ENCODE results near the gene SPSB1. TPM values are rescaled to one million over a fixed set of nuclear protein-coding genes. Genes with fewer than 3 reads are reported as not detected.

The SPSB1 gene
- total RNA-seq, 2 donors from 2014 or later = 20.4 to 26.9 TPM

- DNase-seq = no peak
- Histone ChIP-seq H3K27me3 (ENCODE audit: control insufficient read depth, insufficient read depth, low read length, poor library complexity, severe bottlenecking) (peaks cover 27% of the 10 kb centered on the region), H3K27ac (ENCODE audit: low read depth, low read length) (no peak overlapping the region), H3K4me3 (ENCODE audit: low read length) (no peak overlapping the region), H3K36me3 (ENCODE audit: control insufficient read depth, insufficient read depth, low read length) (no peaks in the 10 kb centered on the region), H3K9me3 (ENCODE audit: control insufficient read depth, low read length) (no peaks in the 10 kb centered on the region), H3K4me1 (ENCODE audit: control insufficient read depth, insufficient read depth, low read length) (peaks cover 2% of the 10 kb centered on the region), H3K9ac (ENCODE audit: extremely low read depth, low read length, poor library complexity, severe bottlenecking) (no peak overlapping the region)
- Mint-ChIP-seq H3K36me3 (ENCODE audit: low read depth) (peaks cover 17% of the 10 kb centered on the region), H3K4me1 (peaks cover 31% of the 10 kb centered on the region), H3K4me3 (no peak overlapping the region), H3K9me3 (no peaks in the 10 kb centered on the region), H3K27me3 (ENCODE audit: insufficient read depth) (peaks cover 25% of the 10 kb centered on the region), H3K27ac (no peak overlapping the region)
- TF ChIP-seq CTCF (conservative IDR thresholded peaks at IDR 0.05) = no peak
- WGBS, 2 experiments (ENCODE audit: insufficient coverage in 1 of 2, insufficient read length in 1 of 2) = 84 to 89% methylated on average over 2 to 4 of the region's 4 CpGs
These were observed 80.9 kb downstream of the SPSB1 start for GRCh38 chr1:9373619-9374018.

GRCh38 chr1:9374748-9375341 is 82.2 kb downstream of the SPSB1 start:
- Mint-ChIP-seq H3K36me3 (ENCODE audit: low read depth) (peaks cover 9% of the 10 kb centered on the region), H3K9me3 (no peaks in the 10 kb centered on the region), H3K27me3 (ENCODE audit: insufficient read depth) (peaks cover 32% of the 10 kb centered on the region), H3K27ac (peak overlapping the region; percentile 81), H3K4me3 (no peak overlapping the region), H3K4me1 (peaks cover 28% of the 10 kb centered on the region)
- H3K27me3 ChIP-seq (ENCODE audit: control insufficient read depth, insufficient read depth, low read length, poor library complexity, severe bottlenecking) = peaks cover 27% of the 10 kb centered on the region
- no peak overlapping the region for H3K9ac ChIP-seq (ENCODE audit: extremely low read depth, low read length, poor library complexity, severe bottlenecking)
- H3K9me3 ChIP-seq (ENCODE audit: control insufficient read depth, low read length) = no peaks in the 10 kb centered on the region
- peak; percentile 66 for DNase-seq
- 64 to 76% methylated on average over 4 to 7 of the region's 7 CpGs for WGBS, 2 experiments (ENCODE audit: insufficient coverage in 1 of 2, insufficient read length in 1 of 2)
- no peak overlapping the region for H3K4me3 ChIP-seq (ENCODE audit: low read length)
- no peak for TF ChIP-seq CTCF (conservative IDR thresholded peaks at IDR 0.05)
- H3K27ac ChIP-seq (ENCODE audit: low read depth, low read length) = no peak overlapping the region
- H3K36me3 ChIP-seq (ENCODE audit: control insufficient read depth, insufficient read depth, low read length) = no peaks in the 10 kb centered on the region
- peaks cover 2% of the 10 kb centered on the region for H3K4me1 ChIP-seq (ENCODE audit: control insufficient read depth, insufficient read depth, low read length)

GRCh38 chr1:9375912-9376311 is 83.2 kb downstream of the SPSB1 start:
- no peak overlapping the region for H3K9ac ChIP-seq (ENCODE audit: extremely low read depth, low read length, poor library complexity, severe bottlenecking)
- Mint-ChIP-seq H3K27ac (no peak overlapping the region), H3K36me3 (ENCODE audit: low read depth) (peaks cover 2% of the 10 kb centered on the region), H3K9me3 (no peaks in the 10 kb centered on the region), H3K4me3 (no peak overlapping the region), H3K27me3 (ENCODE audit: insufficient read depth) (peaks cover 40% of the 10 kb centered on the region), H3K4me1 (peaks cover 27% of the 10 kb centered on the region)
- no peaks in the 10 kb centered on the region for H3K9me3 ChIP-seq (ENCODE audit: control insufficient read depth, low read length)
- WGBS, 2 experiments (ENCODE audit: insufficient coverage in 1 of 2, insufficient read length in 1 of 2) = 87 to 91% methylated on average over 7 to 15 of the region's 15 CpGs
- H3K27me3 ChIP-seq (ENCODE audit: control insufficient read depth, insufficient read depth, low read length, poor library complexity, severe bottlenecking) = peaks cover 27% of the 10 kb centered on the region
- no peaks in the 10 kb centered on the region for H3K36me3 ChIP-seq (ENCODE audit: control insufficient read depth, insufficient read depth, low read length)
- no peak for TF ChIP-seq CTCF (conservative IDR thresholded peaks at IDR 0.05)
- no peak overlapping the region for H3K27ac ChIP-seq (ENCODE audit: low read depth, low read length)
- H3K4me3 ChIP-seq (ENCODE audit: low read length) = no peak overlapping the region
- peaks cover 2% of the 10 kb centered on the region for H3K4me1 ChIP-seq (ENCODE audit: control insufficient read depth, insufficient read depth, low read length)
- DNase-seq = no peak
